Measurements from ENCODE around the gene QKI. TPM values are rescaled to one million over a fixed set of nuclear protein-coding genes. Genes with fewer than 3 reads are reported as not detected.

QKI gene
- polyA plus RNA-seq, 1 donor (not counting 4 experiments of a cell fraction or from before 2014, with no cell fraction given): 53.3 TPM

- no peak for FAIRE-seq
- DNase-seq (ENCODE audit: low read depth, low spot score): no peak
- no peaks in the 10 kb centered on the region for H3K9me1 ChIP-seq (ENCODE audit: control insufficient read depth, extremely low read depth, insufficient read depth, low read length)
- H3K4me1 ChIP-seq (ENCODE audit: control insufficient read depth, extremely low read depth, insufficient read depth, low read length): peaks cover 3% of the 10 kb centered on the region
- TF ChIP-seq CTCF (optimal IDR thresholded peaks at IDR 0.05 in 1 of 3, IDR thresholded peaks at IDR 0.05 in 1 of 3, conservative IDR thresholded peaks at IDR 0.05 in 1 of 3; ENCODE audit: extremely low read depth in 1 of 3, insufficient read depth in 2 of 3, low read length in 3 of 3) (no peak), EZH2 (IDR thresholded peaks at IDR 0.05; ENCODE audit: low read length) (no peak)
- no peak overlapping the region for H3K4me2 ChIP-seq (ENCODE audit: control insufficient read depth, extremely low read depth, insufficient read depth, low read depth, low read length)
- H3K9me3 ChIP-seq (ENCODE audit: control insufficient read depth, low read depth, low read length): no peaks in the 10 kb centered on the region
- no peaks in the 10 kb centered on the region for H3K27me3 ChIP-seq (ENCODE audit: control insufficient read depth, extremely low read depth, insufficient read depth, low read length)
- H3K27ac ChIP-seq (ENCODE audit: control insufficient read depth, insufficient read depth, low read length): no peak overlapping the region
- H3K4me3 ChIP-seq (ENCODE audit: control insufficient read depth in 2 of 3, extremely low read depth in 1 of 3, insufficient read depth in 2 of 3, low read depth in 1 of 3, low read length in 3 of 3): no peak overlapping the region
- peaks cover 7 to 11% of the 10 kb centered on the region in 2 experiments for H3K36me3 ChIP-seq (ENCODE audit: control insufficient read depth in 2 of 2, extremely low read depth in 1 of 2, insufficient read depth in 2 of 2, low read length in 2 of 2)
- no peak overlapping the region for H2AFZ ChIP-seq (ENCODE audit: control insufficient read depth, low read length)
- dilution Hi-C loops (cut with MboI; ENCODE audit: extremely low pct_ligation_motif_present, low sequenced_read_pairs): no loop called here
- H4K20me1 ChIP-seq (ENCODE audit: control insufficient read depth, extremely low read depth, insufficient read depth, low read length): no peaks in the 10 kb centered on the region
- H3K79me2 ChIP-seq (ENCODE audit: control insufficient read depth, insufficient read depth, low read length): peaks cover 1% of the 10 kb centered on the region
- H3K9ac ChIP-seq (ENCODE audit: control insufficient read depth, extremely low read depth, insufficient read depth, low read length): no peak overlapping the region
Measured at GRCh38 chr6:163566056-163566455, 151.5 kb downstream of the QKI start.

- peaks cover 4 to 8% of the 10 kb centered on the region in 2 experiments for H3K36me3 ChIP-seq (ENCODE audit: control insufficient read depth in 2 of 2, extremely low read depth in 1 of 2, insufficient read depth in 2 of 2, low read length in 2 of 2)
- dilution Hi-C loops (cut with MboI; ENCODE audit: extremely low pct_ligation_motif_present, low sequenced_read_pairs): no loop called here
- peaks cover 3% of the 10 kb centered on the region for H3K4me1 ChIP-seq (ENCODE audit: control insufficient read depth, extremely low read depth, insufficient read depth, low read length)
- no peaks in the 10 kb centered on the region for H3K9me1 ChIP-seq (ENCODE audit: control insufficient read depth, extremely low read depth, insufficient read depth, low read length)
- FAIRE-seq (no peak), DNase-seq (ENCODE audit: low read depth, low spot score) (no peak)
- no peaks in the 10 kb centered on the region for H3K27me3 ChIP-seq (ENCODE audit: control insufficient read depth, extremely low read depth, insufficient read depth, low read length)
- H3K9me3 ChIP-seq (ENCODE audit: control insufficient read depth, low read depth, low read length): no peaks in the 10 kb centered on the region
- no peaks in the 10 kb centered on the region for H3K79me2 ChIP-seq (ENCODE audit: control insufficient read depth, insufficient read depth, low read length)
- no peaks in the 10 kb centered on the region for H4K20me1 ChIP-seq (ENCODE audit: control insufficient read depth, extremely low read depth, insufficient read depth, low read length)
- TF ChIP-seq EZH2 (IDR thresholded peaks at IDR 0.05; ENCODE audit: low read length) (no peak), CTCF (optimal IDR thresholded peaks at IDR 0.05 in 1 of 3, IDR thresholded peaks at IDR 0.05 in 1 of 3, conservative IDR thresholded peaks at IDR 0.05 in 1 of 3; ENCODE audit: extremely low read depth in 1 of 3, insufficient read depth in 2 of 3, low read length in 3 of 3) (no peak)
- no peak overlapping the region for H3K27ac ChIP-seq (ENCODE audit: control insufficient read depth, insufficient read depth, low read length)
- H3K4me3 ChIP-seq (ENCODE audit: control insufficient read depth in 2 of 3, extremely low read depth in 1 of 3, insufficient read depth in 2 of 3, low read depth in 1 of 3, low read length in 3 of 3): no peak overlapping the region
- no peak overlapping the region for H3K9ac ChIP-seq (ENCODE audit: control insufficient read depth, extremely low read depth, insufficient read depth, low read length)
- no peak overlapping the region for H3K4me2 ChIP-seq (ENCODE audit: control insufficient read depth, extremely low read depth, insufficient read depth, low read depth, low read length)
- H2AFZ ChIP-seq (ENCODE audit: control insufficient read depth, low read length): no peak overlapping the region
Measured at GRCh38 chr6:163568275-163568674, 153.8 kb downstream of the QKI start.

Data from keratinocyte (primary cell).